ENCODE data around the gene IQSEC1.

DNA sequence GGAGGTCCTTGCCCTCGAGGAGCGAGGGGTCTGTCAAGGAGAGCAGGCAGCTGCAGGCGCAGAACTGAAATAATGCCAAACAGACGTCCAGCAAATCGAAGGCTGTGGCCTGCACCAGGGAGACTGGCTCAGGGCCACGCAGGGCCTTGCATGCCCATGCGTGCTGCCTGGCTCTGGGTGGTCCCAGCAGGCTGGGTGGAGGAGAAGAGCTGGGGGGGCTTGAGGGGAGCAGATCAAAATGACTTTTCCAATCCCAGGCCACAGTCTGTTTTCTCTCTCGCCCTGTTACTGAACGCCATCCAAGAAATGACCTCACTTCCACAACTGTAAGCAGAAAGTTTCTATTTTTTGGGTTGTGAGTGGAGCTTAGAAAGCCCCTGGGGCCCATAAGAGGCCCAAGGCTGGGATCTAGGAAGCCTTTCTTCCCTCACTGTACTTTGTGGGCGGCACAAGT is 134.9 kb downstream of the IQSEC1 start:
- TF ChIP-seq POLR2A (IDR thresholded peaks at IDR 0.05; ENCODE audit: low read depth, low read length), result no peak
- no peak for TF ChIP-seq POLR2AphosphoS5 (IDR thresholded peaks at IDR 0.05; ENCODE audit: low read depth, low read length)
